Nephron progenitor cell (in vitro differentiated cells): Measurements from ENCODE around the gene RAB1A.

Experiments used
- DNase-seq: peaks from one replicate; pipeline ENCODE4 v3.0.0; 2021
- H3K27ac Mint-ChIP-seq: 2 replicates; pipeline ENCODE4 v1.8.0; 2021; ENCODE audit warnings: mild to moderate bottlenecking, moderate library complexity, mixed read lengths
- H3K27me3 Mint-ChIP-seq: 2 replicates; pipeline ENCODE4 v1.8.0; 2021; ENCODE audit warnings: mild to moderate bottlenecking, low read depth, mixed read lengths; ENCODE audit not compliant: poor library complexity
- H3K36me3 Mint-ChIP-seq: 2 replicates; pipeline ENCODE4 v1.8.0; 2021; ENCODE audit warnings: low read depth, mixed read lengths
- H3K4me1 Mint-ChIP-seq: 2 replicates; pipeline ENCODE4 v1.8.0; 2021; ENCODE audit warnings: mixed read lengths
- H3K4me3 Mint-ChIP-seq: 2 replicates; pipeline ENCODE4 v1.8.0; 2021; ENCODE audit warnings: mild to moderate bottlenecking, moderate library complexity, mixed read lengths
- H3K9me3 Mint-ChIP-seq: 2 replicates; pipeline ENCODE4 v1.8.0; 2021; ENCODE audit warnings: mild to moderate bottlenecking, moderate library complexity, mixed read lengths
- CTCF ChIP-seq: fragments of 200-600 bp; sonication (generic); IDR thresholded peaks from 2 replicates; pipeline ENCODE4 v1.5.0; 2021; ENCODE audit warnings: antibody characterized with exemption

Gene RAB1A

GRCh38 chr2:65075605-65076344 lies 54.1 kb downstream of the RAB1A start:
- Mint-ChIP-seq H3K4me1 (peaks cover 11% of the 10 kb centered on the region), H3K27ac (peak overlapping the region; percentile 94), H3K4me3 (no peak overlapping the region), H3K36me3 (peaks cover 62% of the 10 kb centered on the region), H3K27me3 (no peaks in the 10 kb centered on the region), H3K9me3 (no peaks in the 10 kb centered on the region)
- no peak for TF ChIP-seq CTCF
- no peak for DNase-seq

- DNase-seq: no peak
- Mint-ChIP-seq H3K27me3 (no peaks in the 10 kb centered on the region), H3K36me3 (peaks cover 64% of the 10 kb centered on the region)
Measured at GRCh38 chr2:65075176-65075575, 54.7 kb downstream of the RAB1A start.

GRCh38 chr2:65073879-65074565 lies 55.9 kb downstream of the RAB1A start:
- Mint-ChIP-seq H3K36me3 (peaks cover 62% of the 10 kb centered on the region), H3K27me3 (no peaks in the 10 kb centered on the region), H3K4me3 (no peak overlapping the region), H3K4me1 (peaks cover 17% of the 10 kb centered on the region), H3K9me3 (no peaks in the 10 kb centered on the region), H3K27ac (peak overlapping the region; percentile 73)
- TF ChIP-seq CTCF: no peak
- DNase-seq: no peak

More at GRCh38 chr2:65075176-65075575, 54.7 kb downstream of the RAB1A start:
- no peak for TF ChIP-seq CTCF
- no peak overlapping the region for H3K27ac Mint-ChIP-seq
- no peaks in the 10 kb centered on the region for H3K9me3 Mint-ChIP-seq
- H3K4me3 Mint-ChIP-seq: no peak overlapping the region
- H3K4me1 Mint-ChIP-seq: peaks cover 16% of the 10 kb centered on the region

GRCh38 chr2:65072181-65072970 lies 57.5 kb downstream of the RAB1A start:
- Mint-ChIP-seq H3K27me3 (no peaks in the 10 kb centered on the region), H3K36me3 (peaks cover 53% of the 10 kb centered on the region), H3K4me1 (peaks cover 26% of the 10 kb centered on the region), H3K27ac (no peak overlapping the region), H3K4me3 (no peak overlapping the region), H3K9me3 (no peaks in the 10 kb centered on the region)
- DNase-seq: no peak
- no peak for TF ChIP-seq CTCF

- DNase-seq: peak; percentile 26
- peaks cover 49% of the 10 kb centered on the region for H3K36me3 Mint-ChIP-seq
- no peaks in the 10 kb centered on the region for H3K27me3 Mint-ChIP-seq
- no peak overlapping the region for H3K4me3 Mint-ChIP-seq
- H3K4me1 Mint-ChIP-seq: peaks cover 27% of the 10 kb centered on the region
- no peak for TF ChIP-seq CTCF
- H3K27ac Mint-ChIP-seq: peak overlapping the region; percentile 61
- no peaks in the 10 kb centered on the region for H3K9me3 Mint-ChIP-seq
Measured at GRCh38 chr2:65071499-65072180, 58.3 kb downstream of the RAB1A start.
